HG03520 (cell line): ENCODE results near the gene TMEM91.

Source experiments
- ATAC-seq: cut with Tn5 transposase; IDR thresholded peaks from one replicate; pipeline ENCODE4 v1.9.1; 2021; ENCODE audit warnings: mild to moderate bottlenecking, moderate library complexity; ENCODE audit not compliant: unreplicated experiment

TMEM91 gene

GRCh38 chr19:41409288-41409687, 33.0 kb downstream of the TMEM91 start:
- ATAC-seq: no peak

GRCh38 chr19:41410336-41411054, 34.2 kb downstream of the TMEM91 start:
- no peak for ATAC-seq

GRCh38 chr19:41411100-41411967, 35.0 kb downstream of the TMEM91 start:
- ATAC-seq: no peak

DNA sequence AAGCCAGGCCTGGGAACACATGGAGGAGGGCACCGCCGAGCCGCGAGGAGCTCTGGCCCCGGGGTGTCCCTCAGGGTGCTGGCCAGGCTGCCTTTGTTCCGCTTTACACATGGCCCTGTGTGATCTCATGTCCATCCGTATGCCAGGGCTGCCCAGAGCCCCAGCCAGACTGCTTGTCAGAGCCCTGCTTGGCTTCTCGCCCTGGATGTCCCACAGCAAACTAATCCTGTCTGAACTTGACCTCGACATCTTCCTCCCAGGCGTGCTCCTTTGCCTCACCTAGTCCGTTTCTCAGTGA, 35.6 kb downstream of the TMEM91 start:
- no peak for ATAC-seq

DNA sequence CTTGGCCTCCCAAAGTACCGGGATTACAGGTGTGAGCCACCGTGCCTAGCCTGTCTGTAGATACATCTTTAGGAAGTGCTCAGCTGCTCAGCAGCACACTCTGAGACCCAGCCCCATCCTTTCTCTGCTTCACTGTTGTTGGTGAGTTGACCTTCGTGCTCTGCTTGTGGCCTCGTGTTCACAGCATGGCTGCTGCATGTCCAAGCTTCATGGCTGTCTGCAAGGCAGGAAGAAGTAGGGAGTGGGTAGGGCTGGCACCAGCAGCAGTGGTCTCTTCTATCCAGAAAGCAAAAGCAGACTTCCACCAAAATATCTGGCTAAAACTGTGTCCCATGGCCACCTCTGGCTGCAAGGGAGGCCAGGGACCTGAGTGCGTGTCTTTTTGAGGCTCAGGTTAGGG, 36.6 kb downstream of the TMEM91 start:
- no peak for ATAC-seq

DNA sequence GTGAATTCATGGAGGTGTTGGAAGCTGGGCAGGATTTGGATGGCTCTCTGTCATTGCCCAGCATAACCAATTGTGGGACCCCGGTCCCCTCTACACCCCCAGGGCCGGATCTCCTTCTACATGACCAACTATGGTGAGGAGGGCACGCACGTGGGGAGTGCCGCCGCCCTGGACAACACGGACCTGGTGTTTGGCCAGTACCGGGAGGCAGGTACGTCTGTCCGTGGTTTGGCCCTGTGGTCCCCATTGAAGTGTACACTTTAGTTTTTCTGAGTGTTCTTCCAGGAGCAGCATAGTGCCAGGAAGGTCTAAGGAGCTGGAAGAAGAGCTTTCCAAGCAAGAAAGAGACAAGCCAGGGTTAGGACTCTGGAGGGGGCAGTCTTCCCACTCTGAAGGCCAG, 37.6 kb downstream of the TMEM91 start:
- ATAC-seq: no peak

DNA sequence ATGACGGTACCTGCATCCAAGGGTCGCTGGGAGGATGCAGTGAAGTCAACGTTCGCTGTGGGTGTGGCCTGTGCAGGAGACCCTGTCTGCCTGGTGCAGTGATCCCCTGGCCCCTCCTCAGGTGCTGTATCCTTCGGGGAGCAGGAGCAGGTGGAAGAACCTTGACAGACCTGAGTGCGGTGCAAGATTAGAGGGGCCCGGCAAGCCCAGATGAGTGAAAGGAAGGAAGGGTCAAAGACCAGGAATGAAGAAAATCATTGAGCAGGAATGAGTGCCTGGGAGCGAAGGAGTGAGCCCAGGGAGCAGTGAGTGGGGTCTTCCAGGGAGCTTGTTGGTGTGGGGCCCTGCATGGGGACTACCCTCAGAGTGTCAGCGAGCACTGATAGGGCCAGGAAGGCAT, 38.1 kb downstream of the TMEM91 start:
- ATAC-seq: no peak

- no peak for ATAC-seq
Observed at GRCh38 chr19:41415154-41415571, 38.8 kb downstream of the TMEM91 start.

- no peak for ATAC-seq
Observed at GRCh38 chr19:41416194-41416674, 39.9 kb downstream of the TMEM91 start.

GRCh38 chr19:41420101-41420880, 44.0 kb downstream of the TMEM91 start:
- no peak for ATAC-seq

GRCh38 chr19:41421314-41421713, 45.0 kb downstream of the TMEM91 start:
- no peak for ATAC-seq

DNA sequence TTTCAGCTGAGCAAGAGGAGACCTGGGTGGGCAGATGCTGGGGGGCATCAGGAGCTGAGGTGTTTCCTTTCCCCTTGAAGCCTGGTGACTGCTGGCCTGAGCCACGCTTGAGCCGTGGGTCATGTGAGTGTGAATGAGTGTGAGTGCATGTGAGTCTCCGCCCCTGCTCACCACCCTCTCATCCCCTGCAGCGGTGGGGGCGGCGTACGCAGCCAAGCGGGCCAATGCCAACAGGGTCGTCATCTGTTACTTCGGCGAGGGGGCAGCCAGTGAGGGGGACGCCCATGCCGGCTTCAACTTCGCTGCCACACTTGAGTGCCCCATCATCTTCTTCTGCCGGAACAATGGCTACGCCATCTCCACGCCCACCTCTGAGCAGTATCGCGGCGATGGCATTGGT, 45.6 kb downstream of the TMEM91 start:
- ATAC-seq: no peak

DNA sequence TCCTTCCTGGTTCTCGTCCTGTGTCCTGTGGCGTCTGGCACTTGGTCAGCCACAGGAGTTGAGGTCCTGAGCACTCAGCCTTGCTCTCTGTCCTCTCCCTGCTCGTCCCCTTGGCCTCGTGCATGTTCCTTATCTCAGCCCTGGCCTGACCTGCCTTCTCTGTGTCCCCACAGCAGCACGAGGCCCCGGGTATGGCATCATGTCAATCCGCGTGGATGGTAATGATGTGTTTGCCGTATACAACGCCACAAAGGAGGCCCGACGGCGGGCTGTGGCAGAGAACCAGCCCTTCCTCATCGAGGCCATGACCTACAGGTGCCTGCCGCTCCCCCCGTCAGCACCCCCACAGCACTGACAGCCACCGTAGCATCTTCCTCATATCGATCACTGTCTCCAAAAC, 46.1 kb downstream of the TMEM91 start:
- no peak for ATAC-seq

DNA sequence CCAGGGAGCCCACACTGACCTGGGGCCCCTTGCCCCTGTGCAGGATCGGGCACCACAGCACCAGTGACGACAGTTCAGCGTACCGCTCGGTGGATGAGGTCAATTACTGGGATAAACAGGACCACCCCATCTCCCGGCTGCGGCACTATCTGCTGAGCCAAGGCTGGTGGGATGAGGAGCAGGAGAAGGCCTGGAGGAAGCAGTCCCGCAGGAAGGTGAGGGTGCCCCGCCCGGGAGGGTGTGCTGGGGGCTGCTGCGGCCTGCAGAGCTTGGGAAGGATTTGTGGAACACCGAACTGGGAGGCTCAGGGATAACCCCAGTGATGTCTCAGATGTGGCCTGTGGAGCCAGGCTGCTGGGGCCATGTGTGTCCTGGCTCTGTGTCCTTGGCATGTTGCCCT, 46.6 kb downstream of the TMEM91 start:
- ATAC-seq: no peak

- no peak for ATAC-seq
Observed at GRCh38 chr19:41424335-41425173, 48.2 kb downstream of the TMEM91 start.

DNA sequence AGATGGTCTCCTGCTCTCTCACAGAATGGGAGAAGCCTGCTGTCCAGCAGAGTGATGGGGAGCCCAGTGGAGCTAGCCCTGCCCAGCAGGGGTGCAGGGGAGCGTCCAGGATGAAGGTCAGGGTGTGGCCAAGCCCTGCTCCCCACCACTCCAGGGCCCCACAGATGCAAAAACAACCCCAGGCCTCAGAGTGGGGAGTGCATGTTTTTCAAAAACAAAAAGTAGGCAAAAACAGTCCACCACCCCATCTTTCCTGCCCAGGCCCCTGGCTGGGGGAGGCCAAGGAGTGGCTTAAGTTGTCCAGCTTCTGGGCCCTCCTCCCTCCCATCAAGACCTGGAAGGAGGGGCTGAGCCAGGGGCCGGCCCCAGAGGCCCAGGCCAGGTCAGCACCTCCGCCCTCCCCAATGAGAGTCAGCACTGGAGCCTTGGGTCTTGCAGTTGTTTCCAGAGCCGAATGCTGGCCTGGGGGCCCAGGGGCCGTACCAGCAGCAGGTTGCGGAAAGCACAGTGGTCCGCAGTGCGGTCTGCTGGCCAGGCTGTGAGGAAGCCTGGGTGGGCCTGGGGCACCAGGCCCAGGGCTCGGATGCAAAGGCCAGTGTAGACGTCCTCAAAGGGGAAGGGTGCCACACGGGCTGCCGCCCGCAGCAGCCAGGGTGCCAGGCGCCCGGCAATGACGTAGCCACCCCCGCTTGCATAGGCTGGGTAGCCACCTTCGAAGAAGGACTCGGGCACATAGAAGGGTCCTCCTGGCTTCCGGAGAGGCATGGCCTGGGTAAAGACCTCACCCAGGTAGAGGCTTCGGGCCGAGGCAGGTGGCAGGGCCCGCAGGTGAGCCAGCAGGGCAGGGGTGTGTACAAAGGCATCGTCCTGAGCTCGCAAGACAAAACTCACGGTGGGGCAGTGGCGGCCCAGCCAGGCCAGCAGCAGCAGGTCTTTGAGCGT, 49.1 kb downstream of the TMEM91 start:
- ATAC-seq: no peak

- ATAC-seq: no peak
Observed at GRCh38 chr19:41426116-41426841, 49.9 kb downstream of the TMEM91 start.

DNA sequence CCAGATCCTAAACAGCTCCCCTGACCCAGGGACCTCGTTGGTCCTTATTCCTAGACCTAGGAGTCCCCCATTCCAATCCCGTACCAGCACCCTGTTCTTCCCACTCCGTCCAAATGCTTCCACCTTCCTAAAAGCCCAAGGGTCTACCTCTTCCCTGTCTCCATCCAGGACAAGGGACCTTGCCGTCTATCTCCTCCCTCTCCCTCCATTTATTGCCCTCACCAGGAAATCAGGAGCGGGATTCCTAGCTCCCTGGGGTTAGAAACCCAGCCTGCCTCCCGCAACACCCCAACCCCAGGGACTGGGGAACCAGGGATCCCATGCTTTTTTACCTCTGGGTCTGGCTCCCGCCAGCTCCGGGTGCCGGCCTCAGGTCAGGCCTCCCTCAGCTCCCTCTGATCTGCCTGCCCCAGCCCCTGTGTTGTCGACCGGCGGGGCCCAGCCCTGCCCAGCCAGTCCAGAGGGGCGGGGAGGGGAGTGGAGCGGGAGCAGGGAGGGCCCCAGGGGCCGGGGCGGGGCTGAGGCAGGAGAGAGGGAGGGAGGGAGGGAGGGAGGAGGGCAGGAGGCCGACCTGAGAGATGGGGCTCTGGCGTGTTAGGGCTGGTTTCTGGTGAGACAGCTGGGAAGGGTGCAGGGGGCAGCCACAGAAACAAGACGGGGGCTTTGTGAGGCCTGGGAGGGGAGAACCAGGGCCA, 50.8 kb downstream of the TMEM91 start, which contains the start of gene B3GNT8:
Gene B3GNT8 (minus strand): TSS at position 423 of the 695 bp plus-strand sequence. CDS start 596 bp downstream, outside the sequence.
- no peak for ATAC-seq
